ENCODE results near the gene ZNF391.

Gene ZNF391

GRCh38 chr6:27388293-27389197 is at the start of gene ZNF391:
Gene ZNF391, plus strand, starts transcription at chr6:27388759. Its CDS starts 11,612 bp downstream, at chr6:27400371.
- TF ChIP-seq CTCF (IDR thresholded peaks at IDR 0.05; ENCODE audit: low read depth, low read length): no peak
- H3K4me3 ChIP-seq (replicated peaks in 1 of 2; ENCODE audit: low read depth in 2 of 2, low read length in 2 of 2): peak within 1 kb of the TSS; percentile 72 to 80
- DNase-seq (ENCODE audit: low read depth in 2 of 2): peak; percentile 87 to 90

- no peak overlapping the region for H3K4me3 ChIP-seq (replicated peaks in 1 of 2; ENCODE audit: low read depth in 2 of 2, low read length in 2 of 2)
- TF ChIP-seq CTCF (IDR thresholded peaks at IDR 0.05; ENCODE audit: low read depth, low read length): no peak
- no peak for DNase-seq (ENCODE audit: low read depth in 2 of 2)
These were observed 35.7 kb upstream of the ZNF391 start for GRCh38 chr6:27352850-27353249.

GRCh38 chr6:27358786-27359185 is 29.8 kb upstream of the ZNF391 start:
- TF ChIP-seq CTCF (IDR thresholded peaks at IDR 0.05; ENCODE audit: low read depth, low read length): no peak
- H3K4me3 ChIP-seq (replicated peaks in 1 of 2; ENCODE audit: low read depth in 2 of 2, low read length in 2 of 2): no peak overlapping the region
- no peak for DNase-seq (ENCODE audit: low read depth in 2 of 2)

- no peak overlapping the region for H3K4me3 ChIP-seq (replicated peaks in 1 of 2; ENCODE audit: low read depth in 2 of 2, low read length in 2 of 2)
- TF ChIP-seq CTCF (IDR thresholded peaks at IDR 0.05; ENCODE audit: low read depth, low read length): no peak
- DNase-seq (ENCODE audit: low read depth in 2 of 2): no peak
These were observed 29.3 kb upstream of the ZNF391 start for GRCh38 chr6:27359231-27359630.

- H3K4me3 ChIP-seq (replicated peaks in 1 of 2; ENCODE audit: low read depth in 2 of 2, low read length in 2 of 2): no peak overlapping the region
- no peak for DNase-seq (ENCODE audit: low read depth in 2 of 2)
- TF ChIP-seq CTCF (IDR thresholded peaks at IDR 0.05; ENCODE audit: low read depth, low read length): no peak
These were observed 20.4 kb upstream of the ZNF391 start for GRCh38 chr6:27368202-27368601.

GRCh38 chr6:27370391-27370790 is 18.2 kb upstream of the ZNF391 start:
- TF ChIP-seq CTCF (IDR thresholded peaks at IDR 0.05; ENCODE audit: low read depth, low read length): no peak
- no peak overlapping the region for H3K4me3 ChIP-seq (replicated peaks in 1 of 2; ENCODE audit: low read depth in 2 of 2, low read length in 2 of 2)
- DNase-seq (ENCODE audit: low read depth in 2 of 2): no peak
